ENCODE measurements around the gene TEK.
"Not testable (repeated sequence)": the region's sequence is repeated elsewhere in the genome, so short reads cannot be mapped to it uniquely, and the experiment has no call there.

Gene TEK

DNA sequence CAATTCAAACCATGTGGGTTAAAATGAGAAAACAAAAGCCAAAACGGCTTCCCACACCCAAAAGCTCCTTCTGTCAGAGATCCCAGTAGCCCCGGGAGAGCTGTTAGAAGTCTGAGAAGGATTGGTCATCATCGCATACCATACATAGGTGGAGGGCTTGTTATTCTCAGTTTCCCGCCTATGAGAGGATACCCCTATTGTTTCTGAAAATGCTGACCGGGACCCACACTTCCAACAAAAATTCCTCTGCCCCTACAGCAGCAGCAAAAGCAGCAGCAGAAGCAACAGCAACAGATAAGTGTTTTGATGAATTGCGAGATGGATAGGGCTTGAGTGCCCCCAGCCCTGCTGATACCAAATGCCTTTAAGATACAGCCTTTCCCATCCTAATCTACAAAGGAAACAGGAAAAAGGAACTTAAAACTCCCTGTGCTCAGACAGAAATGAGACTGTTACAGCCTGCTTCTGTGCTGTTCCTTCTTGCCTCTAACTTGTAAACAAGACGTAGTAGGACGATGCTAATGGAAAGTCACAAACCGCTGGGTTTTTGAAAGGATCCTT lies at the start of gene TEK:
Gene TEK (plus strand): TSS at position 245 of the 561 bp plus-strand sequence. CDS start 366 bp downstream, outside the sequence.
- no peak for DNase-seq

DNA sequence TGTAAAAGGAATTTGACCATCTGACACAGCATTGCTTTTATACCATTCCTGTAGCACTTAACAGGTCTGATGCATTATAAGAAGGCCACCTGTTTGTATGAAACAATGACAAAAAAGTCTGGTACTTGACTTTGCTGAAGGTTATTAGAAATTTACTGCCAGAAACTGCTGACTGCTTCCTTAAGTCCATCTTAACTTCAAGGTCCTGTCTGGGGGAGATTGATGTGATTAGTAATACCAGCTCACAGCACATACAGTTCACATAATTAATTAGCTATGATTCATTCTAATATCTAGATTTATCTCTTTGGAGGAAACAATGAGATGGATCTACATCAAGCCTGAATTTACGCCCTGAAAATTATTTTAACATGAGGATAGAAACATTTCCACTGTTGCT lies 49.6 kb upstream of the TEK start:
- DNase-seq: no peak

DNA sequence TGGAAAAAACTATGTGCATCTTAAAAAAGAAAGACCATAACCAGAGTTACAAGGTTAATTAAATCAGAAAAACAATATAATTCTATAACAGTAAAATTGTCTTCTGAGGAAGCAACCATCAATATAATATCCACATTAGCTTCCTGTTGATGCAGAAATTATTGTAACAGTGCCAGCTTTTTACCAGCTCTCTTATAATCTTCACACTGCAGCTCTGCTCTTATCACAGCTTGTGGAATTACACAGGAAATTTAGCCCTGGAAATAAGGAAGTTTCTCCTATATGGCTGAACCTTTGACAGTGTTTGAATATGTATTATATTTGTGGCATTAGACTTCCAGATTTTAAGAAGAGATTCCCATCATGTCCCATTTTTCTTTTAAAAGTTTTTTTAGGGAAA lies 49.1 kb upstream of the TEK start:
- DNase-seq: no peak

DNA sequence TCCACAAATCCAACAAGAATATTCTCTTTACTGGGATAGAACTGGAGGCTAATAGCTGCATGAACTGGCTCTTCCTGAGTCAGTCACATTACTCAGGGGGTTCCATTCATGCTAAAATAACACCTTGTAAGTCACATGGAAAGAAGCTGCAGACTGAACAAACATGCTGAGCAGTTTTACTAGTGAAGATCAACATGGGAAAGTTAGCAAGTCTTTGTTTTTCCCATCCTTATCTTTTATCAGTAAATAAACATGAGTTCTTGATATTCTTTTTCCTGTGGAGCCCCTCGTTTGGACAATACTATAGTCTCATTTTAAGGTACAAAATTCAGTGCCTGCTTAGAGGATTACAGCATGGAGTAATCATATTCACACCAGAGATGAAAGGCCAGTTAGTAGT lies 43.7 kb upstream of the TEK start:
- DNase-seq: no peak

DNA sequence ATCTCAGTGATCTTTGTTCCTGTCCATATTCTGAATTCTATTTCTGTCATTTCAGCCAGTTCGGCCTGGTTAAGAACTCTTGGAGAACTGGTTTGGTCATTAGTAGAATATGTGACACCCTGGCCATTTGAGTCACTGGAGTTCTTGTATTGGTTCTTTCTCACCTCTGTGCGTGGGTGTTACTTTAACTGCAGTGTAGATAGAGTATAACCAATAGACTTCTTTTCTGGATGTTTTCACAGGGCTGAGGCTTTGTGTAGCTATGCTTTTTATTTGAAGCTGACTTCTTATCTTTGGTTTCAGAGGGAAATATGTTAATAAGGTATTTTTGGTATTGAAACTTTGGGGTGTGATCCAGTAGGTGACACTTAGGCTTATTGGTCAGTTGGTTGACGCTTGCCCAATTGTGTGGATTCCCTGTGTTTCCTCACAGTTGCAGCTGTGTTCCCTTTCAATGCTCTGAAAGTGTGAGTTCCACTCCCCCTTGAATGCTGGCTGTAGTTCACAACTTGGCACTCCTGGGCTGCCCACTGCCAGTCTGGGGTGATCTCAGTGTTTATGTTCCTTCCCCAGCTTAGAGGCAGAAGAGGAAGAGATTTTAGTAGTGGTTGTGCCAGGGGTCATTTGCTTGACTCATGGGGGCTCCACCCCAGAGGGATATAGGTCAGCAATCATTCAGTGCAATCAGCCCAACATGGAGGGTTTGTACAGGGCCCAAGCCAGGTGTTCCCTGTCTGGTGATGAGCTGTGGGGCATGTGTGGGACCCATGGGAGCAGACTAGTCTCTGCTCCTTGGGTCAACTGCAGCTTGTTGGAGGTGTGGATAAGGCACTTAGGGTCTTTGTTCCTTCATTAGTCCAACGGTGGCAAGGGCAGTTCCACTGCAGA lies 34.9 kb upstream of the TEK start:
- DNase-seq: no peak

DNA sequence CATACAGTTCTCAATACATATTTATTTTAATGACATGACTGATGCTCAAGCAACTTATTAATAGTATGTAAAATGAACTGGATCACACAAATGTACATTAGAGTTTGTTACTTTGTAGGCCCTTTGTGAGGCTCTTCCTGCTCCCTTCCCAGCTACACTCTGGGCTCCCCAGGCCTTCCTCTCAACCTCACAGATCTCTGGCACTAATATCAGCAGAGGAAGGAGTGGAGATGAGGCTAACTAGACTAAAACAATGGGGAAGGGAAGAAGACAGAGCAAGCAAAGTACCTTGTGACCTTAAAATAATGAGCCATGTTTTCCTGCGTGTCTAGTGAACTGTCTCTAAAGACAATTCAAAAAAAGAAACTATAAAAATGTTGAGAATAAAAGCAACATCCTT lies 30.3 kb upstream of the TEK start:
- no peak for DNase-seq

DNA sequence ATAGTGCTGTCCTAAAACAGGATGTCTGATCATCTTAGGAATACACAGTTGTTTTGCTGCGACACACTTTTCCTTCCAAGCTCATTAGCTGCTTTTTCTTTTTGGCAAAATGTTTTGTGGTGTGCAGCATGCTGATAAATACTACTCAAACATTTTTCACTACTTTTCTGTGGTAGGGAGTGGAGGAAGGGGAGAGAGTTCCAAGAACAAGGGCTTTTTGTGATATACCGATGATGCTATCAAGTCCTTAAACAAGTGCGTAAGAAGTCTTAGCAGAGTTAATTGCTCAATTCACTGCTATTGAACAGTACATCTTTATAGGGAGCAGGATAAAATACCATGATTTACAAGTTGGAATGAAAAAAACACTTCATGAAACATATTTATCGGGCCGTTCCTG lies 23.6 kb upstream of the TEK start:
- no peak for DNase-seq

DNA sequence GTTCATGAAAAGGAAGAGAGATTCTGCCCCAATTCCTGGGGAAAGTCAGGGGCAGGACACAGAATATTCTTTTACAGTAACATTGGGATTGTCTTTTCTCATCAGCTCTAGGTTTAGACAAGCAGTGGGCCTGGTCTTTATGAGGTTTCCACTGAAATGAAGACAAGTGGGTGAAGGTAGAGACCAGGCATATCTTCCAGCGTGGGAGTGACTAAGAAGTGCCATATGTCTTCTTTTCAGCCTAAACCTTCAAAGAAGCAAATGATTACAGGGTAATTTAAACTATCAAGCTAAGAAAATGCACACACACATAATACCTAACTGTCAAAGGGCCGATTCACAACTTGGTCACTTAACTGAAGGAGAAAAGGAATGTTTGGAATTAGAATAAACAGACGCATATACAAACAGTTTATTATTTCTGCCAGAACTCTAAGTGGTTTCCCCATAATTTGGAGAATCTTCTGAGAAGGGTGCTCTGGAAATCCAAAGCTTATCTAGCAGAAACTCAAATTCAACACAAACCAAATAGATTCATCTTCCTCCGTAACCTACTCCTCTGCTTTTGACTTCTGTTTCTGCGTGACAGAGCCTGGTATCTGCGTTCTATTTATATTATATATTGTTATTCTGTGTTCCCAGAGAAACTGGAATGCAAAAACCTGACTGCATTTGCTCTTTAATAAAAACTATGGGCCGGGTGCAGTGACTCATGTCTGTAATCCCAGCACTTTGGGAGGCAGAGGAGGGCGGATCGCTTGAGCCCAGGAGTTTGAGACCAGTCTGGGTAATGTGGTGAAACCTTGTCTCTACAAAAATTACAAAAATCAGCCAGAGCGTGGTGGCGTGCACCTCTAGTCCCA lies 22.0 kb upstream of the TEK start:
- no peak for DNase-seq

DNA sequence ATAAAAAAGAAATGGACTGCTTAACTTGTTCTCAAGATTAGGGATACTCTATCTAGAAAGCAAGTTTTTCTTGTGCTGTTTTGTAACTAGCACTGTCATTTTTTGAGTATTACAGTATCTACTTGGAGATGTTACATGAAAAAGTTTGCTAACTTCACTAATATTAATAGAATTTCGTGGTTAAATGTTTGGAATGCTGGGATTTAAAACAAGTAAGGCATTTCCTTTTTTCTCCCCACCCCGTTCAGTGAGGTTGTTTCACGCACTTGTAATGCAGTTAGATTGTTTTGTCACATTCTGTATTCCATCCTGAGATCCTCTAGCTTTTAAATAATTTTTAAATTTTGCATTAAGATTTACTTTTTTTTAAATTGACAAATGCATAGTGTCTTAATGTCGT lies 20.0 kb upstream of the TEK start:
- no peak for DNase-seq

DNA sequence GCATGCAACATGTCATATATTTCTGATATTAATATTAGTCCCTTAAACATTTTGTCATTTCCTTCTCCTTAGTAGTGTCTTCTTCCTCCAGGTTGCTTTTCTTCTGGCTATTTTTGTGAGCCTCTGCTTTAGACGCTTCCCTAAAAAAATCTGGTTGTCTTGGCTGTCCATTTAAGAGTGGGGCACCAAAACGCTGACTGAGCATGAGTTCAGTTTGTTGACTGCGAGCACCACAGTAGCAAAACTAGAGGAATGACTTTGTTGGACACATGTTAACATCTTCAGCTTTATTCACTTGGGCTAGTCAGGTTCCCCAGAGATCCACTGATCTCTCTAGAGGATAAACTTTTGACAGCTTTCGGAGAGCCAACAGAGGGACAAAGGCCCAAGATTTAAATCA lies 19.3 kb upstream of the TEK start:
- no peak for DNase-seq

DNA sequence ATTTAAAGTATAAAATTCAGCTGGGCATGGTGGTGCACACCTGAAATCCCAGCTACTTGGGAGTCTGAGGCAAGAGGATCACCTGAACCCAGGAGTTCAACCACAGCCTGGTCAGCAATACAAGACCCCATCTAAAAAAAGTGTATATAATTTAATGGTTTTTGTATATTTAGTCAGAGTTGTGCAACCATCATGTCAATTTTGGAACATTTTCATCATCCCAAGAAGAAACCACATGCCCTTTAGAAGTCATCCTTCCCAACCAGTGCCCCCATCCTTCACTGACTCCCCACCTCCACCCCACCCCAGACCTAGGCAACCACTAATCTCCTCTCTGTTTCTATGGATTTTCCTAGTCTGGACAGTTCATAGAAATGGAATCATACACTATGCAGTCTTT lies 18.8 kb upstream of the TEK start:
- DNase-seq: no peak

DNA sequence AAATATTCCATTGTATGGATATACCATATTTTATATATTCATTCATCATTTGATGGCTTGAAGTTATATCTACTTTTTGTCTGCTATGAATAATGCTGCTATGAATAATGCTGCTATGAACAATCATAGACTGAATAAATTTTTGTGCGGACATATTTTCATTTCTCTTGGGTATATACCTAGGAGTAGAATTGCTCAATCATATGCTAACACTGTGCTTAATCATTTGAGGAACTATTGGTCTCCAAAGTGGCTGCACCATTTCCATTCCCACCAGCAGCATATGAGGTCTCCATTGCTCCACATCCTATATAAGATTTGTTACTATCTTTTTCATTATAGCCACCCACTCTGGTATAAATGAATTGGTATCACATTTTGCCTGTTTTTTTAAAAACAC lies 18.3 kb upstream of the TEK start:
- no peak for DNase-seq

DNA sequence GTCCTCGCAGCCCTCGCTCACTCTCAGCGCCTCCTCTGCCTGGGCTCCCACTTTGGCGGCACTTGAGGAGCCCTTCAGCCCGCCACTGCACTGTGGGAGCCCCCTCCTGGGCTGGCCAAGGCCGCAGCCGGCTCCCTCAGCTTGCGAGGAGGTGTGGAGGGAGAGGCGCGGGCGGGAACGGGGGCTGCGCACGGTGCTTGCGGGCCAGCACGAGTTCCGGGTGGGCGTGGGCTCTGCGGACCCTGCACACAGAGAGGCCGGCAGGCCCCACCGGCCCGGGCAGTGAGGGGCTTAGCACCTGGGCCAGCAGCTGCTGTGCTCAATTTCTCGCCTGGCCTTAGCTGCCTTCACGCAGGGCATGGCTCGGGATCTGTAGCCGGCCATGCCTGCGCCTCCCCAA lies 16.5 kb upstream of the TEK start:
- DNase-seq: not testable (repeated sequence)

DNA sequence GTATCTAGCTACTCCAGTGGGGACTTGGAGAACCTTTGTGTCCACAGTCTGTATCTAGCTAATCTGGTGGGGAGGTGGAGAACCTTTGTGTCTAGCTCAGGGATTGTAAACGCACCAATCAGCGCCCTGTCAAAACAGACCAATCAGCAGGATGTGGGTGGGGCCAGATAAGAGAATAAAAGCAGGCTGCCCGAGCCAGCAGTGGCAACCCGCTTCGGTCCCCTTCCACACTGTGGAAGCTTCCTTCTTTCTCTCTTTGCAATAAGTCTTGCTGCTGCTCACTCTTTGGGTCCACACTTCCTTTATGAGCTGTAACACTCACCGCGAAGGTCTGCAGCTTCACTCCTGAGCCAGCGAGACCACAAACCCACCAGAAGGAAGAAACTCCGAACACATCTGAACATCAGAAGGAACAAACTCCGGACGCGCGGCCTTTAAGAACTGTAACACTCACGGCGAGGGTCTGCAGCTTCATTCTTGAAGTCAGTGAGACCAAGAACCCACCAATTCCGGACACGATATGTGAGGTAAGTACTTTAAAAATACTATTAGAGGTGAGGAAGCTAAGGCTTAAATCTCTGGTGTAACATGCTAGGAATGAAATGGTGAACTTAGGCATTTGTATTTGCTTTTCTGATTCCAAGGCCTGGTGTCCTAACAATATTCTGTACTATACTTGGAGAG lies 15.5 kb upstream of the TEK start:
- not testable (repeated sequence) for DNase-seq

DNA sequence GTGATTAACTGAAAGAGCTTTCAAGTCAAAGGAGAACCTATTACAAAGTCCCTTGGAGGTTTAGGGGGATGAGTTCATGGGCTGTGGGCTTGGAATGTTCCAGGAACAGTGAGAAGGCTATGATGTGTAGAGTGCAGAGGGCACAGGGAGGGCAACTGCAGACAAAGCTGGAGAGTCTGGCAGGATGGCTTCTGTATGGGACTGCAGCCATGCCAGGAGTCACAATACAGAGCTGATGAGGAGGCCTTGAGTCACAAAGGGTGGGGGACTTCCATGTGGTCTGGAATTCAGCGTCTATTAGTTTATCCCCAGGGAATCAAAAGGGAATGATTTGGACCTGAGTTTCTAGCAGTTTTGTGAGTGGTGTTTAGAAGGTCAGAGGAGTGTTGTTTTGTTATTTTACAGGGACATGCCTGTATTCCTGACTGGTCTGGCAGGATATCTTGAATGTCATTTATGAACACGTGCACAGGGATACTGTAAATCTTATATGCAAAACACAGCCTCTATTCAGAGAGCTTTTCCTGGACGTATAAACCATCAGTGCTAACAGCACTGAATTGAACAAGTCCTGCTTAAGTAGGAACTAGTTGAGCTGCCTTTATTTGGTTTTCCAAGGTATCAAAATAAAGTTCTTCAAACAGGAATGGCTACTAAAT lies 14.3 kb upstream of the TEK start:
- no peak for DNase-seq

DNA sequence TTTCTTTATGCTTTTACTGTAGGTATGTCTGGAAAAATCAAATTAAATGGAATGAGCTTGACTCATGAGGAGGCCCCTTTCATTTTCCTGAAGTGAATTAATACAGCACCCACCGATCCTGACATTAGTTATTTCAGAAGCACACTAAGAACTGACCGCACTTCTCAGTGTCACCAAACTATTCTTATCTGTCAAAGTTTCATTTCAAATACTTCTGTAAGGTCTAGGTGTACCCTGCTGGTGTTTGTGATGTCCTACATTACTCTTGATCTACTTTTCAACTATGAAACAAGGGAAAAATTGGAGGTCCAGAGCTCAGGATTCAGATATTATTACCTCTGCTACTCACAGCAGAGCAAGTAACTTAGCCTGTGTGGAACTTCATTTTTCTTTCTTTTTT lies 1.8 kb upstream of the TEK start:
- no peak for DNase-seq

DNA sequence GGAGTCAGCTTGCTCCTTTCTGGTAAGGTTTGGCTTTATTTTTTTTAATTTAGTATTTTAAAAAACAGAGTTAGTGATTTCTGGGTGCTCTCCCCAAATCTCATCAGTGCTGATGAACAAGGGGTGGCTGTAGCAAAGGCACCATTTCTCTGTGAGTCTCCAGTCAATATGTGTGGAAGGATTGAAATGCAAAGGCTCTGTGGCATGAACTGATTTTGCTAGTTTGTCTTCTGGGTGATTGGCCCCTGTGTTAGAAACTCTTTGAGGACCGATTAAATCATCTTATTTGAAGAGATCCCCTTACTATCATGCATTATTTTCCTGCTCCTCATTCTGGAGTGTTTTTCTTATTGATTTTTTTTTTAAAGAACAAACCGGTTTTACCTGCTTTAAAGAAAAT lies 596 bp downstream of the TEK start:
- no peak for DNase-seq

DNA sequence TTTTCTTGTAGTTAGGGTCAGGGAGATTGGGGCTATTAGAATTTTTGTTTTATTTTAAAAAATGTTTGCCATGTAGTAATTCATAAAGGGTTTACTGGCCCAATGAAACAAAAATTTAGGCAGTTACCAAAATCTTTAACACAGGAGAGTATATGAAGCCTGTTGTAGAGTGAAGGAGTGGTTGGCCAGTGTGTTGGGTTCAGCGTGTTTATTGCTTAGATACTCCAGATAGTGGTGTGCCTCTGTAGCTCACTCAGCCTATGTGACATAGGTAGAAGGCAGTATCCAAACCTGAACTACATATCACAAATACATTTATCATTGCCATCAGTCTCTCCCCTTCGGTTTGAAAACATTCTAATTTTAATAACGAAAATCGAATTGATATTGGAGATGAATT lies 1.2 kb downstream of the TEK start:
- no peak for DNase-seq

DNA sequence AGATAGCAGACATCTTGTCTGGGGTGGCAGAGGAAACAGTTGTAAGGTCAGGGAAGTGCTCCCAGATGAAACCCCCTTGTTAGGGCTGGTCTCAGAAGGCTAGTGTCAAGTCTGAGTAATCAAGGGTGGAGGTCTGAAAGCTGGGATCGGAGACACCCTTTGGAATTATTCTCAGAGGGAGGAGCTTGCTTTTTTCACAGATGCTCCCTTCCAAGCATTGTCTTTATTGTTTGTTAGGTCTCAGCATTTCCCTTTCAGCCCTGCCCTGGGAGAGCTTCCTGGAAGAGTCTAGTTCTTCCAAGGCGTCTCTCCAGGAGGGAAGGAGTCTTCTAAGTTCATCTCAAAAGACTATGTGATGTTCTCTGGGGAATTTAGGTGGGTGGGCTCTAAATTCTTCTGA lies 3.2 kb downstream of the TEK start:
- DNase-seq: no peak

DNA sequence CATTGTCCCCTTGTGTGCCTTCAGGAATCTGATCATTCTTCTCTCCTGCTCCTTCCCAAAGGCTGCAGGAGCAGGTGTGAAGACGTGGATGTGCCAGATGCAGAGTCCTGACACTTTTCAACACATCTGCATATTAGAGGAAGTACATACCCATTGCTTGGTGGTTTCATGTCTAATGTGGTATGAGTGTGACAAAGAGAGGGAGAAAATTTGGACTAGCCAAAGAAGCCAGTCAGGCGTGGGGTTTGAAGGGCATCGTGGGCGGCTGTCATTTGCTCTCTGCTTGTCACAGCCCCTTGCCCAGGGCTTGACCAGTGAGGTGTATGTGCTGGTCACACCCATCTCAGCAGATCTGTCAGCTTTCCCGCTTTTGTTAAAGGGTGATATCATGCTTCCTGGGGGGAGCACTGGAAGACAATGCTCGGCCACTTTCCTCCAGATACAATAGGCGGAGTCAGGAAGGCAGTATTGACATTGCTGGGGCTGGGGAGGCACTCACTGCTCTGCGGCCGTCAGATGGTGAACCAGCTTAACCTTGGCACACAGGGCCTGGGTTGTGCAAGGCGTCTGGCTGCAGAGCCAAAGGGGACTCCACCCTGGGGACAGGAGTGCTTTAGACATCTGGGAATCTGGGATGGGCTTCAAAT lies 8.6 kb downstream of the TEK start:
- DNase-seq: no peak

DNA sequence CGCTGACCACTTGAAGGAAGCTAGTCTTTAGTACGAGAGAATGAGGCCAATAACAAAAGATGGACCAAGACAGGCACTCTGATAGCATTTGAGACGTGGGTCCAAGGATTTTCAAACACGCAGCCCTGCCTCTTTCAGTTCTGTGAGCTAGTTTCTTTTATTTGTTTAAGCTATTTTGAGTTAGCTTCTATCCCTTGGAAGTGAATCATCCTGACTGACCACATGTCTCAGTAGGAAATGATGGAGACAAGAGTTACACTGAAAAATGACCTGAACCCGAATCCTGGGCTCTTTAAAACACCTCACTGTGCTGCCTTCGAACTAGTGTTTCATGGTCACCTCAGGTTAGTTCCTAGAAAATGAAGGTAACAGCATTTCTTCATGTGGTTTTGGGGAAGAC lies 9.9 kb downstream of the TEK start:
- DNase-seq: no peak

DNA sequence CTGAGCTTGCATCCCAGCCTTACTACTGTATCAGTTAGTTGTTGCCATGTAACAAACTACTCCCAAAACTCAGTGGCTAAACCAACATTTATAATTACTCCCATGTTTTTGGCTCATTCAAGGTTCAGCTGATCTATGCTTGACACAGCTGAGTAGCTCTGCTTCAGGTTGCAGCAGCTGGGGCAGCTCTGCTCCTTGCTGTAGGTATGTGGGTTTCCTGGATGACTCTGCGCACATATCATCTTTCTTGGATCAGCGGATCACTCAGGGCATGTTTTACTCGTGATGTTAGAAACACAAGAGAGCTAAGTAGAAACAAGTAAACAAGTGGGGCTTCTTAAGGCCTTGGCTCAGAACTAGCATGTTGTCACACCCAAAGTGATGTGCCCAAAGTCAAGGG lies 15.1 kb downstream of the TEK start:
- DNase-seq: no peak
